ENCODE data around the gene FSTL5. TPM values are rescaled to one million over a fixed set of nuclear protein-coding genes. Genes with fewer than 3 reads are reported as not detected.

The FSTL5 gene
- total and polyA plus RNA-seq, 2 donors (not counting 3 experiments of a cell fraction or from before 2014, with no cell fraction given) = 1.3 to 1.9 TPM

- intact Hi-C loops (cut with micrococcal nuclease) = no loop called here
- no peaks in the 10 kb centered on the region for H3K79me2 ChIP-seq (ENCODE audit: control insufficient read depth, insufficient read depth, low read length)
- H3K36me3 ChIP-seq (ENCODE audit: control insufficient read depth in 2 of 2, extremely low read depth in 1 of 2, insufficient read depth in 2 of 2, low read length in 2 of 2) = no peaks in the 10 kb centered on the region
- no peaks in the 10 kb centered on the region for H3K9me3 ChIP-seq (replicated peaks; ENCODE audit: control insufficient read depth, insufficient read depth, low read length)
- ChIA-PET POLR2A (no interaction called here), CTCF (no interaction called here)
- H3K9me1 ChIP-seq (replicated peaks; ENCODE audit: control insufficient read depth, extremely low read depth, insufficient read depth, low read length) = no peaks in the 10 kb centered on the region
- H3K4me2 ChIP-seq (ENCODE audit: insufficient read depth, low read length) = no peak overlapping the region
- no peak overlapping the region for H3K27ac ChIP-seq (ENCODE audit: insufficient read depth, low read depth, low read length)
- H2AFZ ChIP-seq (ENCODE audit: low read depth, low read length) = no peak overlapping the region
- BruUV-seq (replicated peaks) = no TSS peak
- H4K20me1 ChIP-seq (replicated peaks; ENCODE audit: control insufficient read depth, extremely low read depth, insufficient read depth, low read length) = no peaks in the 10 kb centered on the region
- H3K27me3 ChIP-seq (ENCODE audit: control insufficient read depth in 2 of 2, insufficient read depth in 2 of 2, low read length in 2 of 2) = no peaks in the 10 kb centered on the region
- no peaks in the 10 kb centered on the region for H3K4me1 ChIP-seq (ENCODE audit: control insufficient read depth, extremely low read depth, insufficient read depth, low read length)
- DNase-seq (ENCODE audit: low read depth, low spot score) (no peak), FAIRE-seq (no peak)
- no peak overlapping the region for H3K4me3 ChIP-seq (replicated peaks in 1 of 3; ENCODE audit: insufficient read depth in 1 of 3, low read depth in 1 of 3, low read length in 3 of 3)
- dilution Hi-C loops (cut with MboI; ENCODE audit: extremely low pct_ligation_motif_present, low sequenced_read_pairs) = no loop called here
- TF ChIP-seq MYC (IDR thresholded peaks at IDR 0.05; ENCODE audit: low read depth, low read length) (no peak), POLR2AphosphoS5 (IDR thresholded peaks at IDR 0.05; ENCODE audit: insufficient read depth, low read depth, low read length) (no peak), CTCF (IDR thresholded peaks at IDR 0.05; ENCODE audit: extremely low read depth in 1 of 2, insufficient read depth in 1 of 2, low read depth in 1 of 2, low read length in 2 of 2) (no peak), GATA2 (IDR thresholded peaks at IDR 0.05; ENCODE audit: insufficient read depth, insufficient read length, low read depth, low read length) (no peak), MAX (IDR thresholded peaks at IDR 0.05; ENCODE audit: insufficient read depth, insufficient read length) (no peak), FOS (IDR thresholded peaks at IDR 0.05; ENCODE audit: borderline replicate concordance, insufficient read depth, low read length) (no peak), JUN (IDR thresholded peaks at IDR 0.05; ENCODE audit: borderline replicate concordance, insufficient read depth, insufficient read length, low read depth) (no peak), EZH2 (IDR thresholded peaks at IDR 0.05; ENCODE audit: borderline replicate concordance, low read depth, low read length, severe bottlenecking) (no peak)
- no peak overlapping the region for H3K9ac ChIP-seq (replicated peaks; ENCODE audit: extremely low read depth, insufficient read depth, low read length)
Observed at GRCh38 chr4:162046135-162046534, 117.7 kb downstream of the FSTL5 start.

All from endothelial cell of umbilical vein (primary cell).